ENCODE measurements around the gene ANTKMT. TPM values are rescaled to one million over a fixed set of nuclear protein-coding genes. Genes with fewer than 3 reads are reported as not detected.
"Not testable (repeated sequence)": the region's sequence is repeated elsewhere in the genome, so short reads cannot be mapped to it uniquely, and the experiment has no call there.

ANTKMT gene
- total RNA-seq, 1 donor: 5.8 TPM

GRCh38 chr16:687499-687898 is 33.4 kb upstream of the ANTKMT start:
- Histone ChIP-seq H3K4me3 (ENCODE audit: low read length) (no peak overlapping the region), H3K4me1 (ENCODE audit: insufficient read depth, low read length) (peaks cover 43% of the 10 kb centered on the region), H3K27me3 (ENCODE audit: insufficient read depth, low read length) (peaks cover 6% of the 10 kb centered on the region), H3K9me3 (ENCODE audit: low read depth, low read length) (no peaks in the 10 kb centered on the region)

- H3K9me3 ChIP-seq (ENCODE audit: low read depth, low read length): no peaks in the 10 kb centered on the region
- peaks cover 31% of the 10 kb centered on the region for H3K4me1 ChIP-seq (ENCODE audit: insufficient read depth, low read length)
- H3K4me3 ChIP-seq (ENCODE audit: low read length): peak overlapping the region; percentile 63
- H3K27me3 ChIP-seq (ENCODE audit: insufficient read depth, low read length): peaks cover 14% of the 10 kb centered on the region
Observed at GRCh38 chr16:689175-689897, 31.6 kb upstream of the ANTKMT start.

- peaks cover 24% of the 10 kb centered on the region for H3K27me3 ChIP-seq (ENCODE audit: insufficient read depth, low read length)
- not testable (repeated sequence) for H3K4me3 ChIP-seq (ENCODE audit: low read length); H3K9me3 ChIP-seq (ENCODE audit: low read depth, low read length)
- peaks cover 35% of the 10 kb centered on the region for H3K4me1 ChIP-seq (ENCODE audit: insufficient read depth, low read length)
Observed at GRCh38 chr16:691242-691641, 29.7 kb upstream of the ANTKMT start.

- peaks cover 36% of the 10 kb centered on the region for H3K4me1 ChIP-seq (ENCODE audit: insufficient read depth, low read length)
- H3K4me3 ChIP-seq (ENCODE audit: low read length): no peak overlapping the region
- H3K27me3 ChIP-seq (ENCODE audit: insufficient read depth, low read length): peaks cover 26% of the 10 kb centered on the region
- no peaks in the 10 kb centered on the region for H3K9me3 ChIP-seq (ENCODE audit: low read depth, low read length)
Observed at GRCh38 chr16:692356-693108, 28.4 kb upstream of the ANTKMT start.

GRCh38 chr16:693364-693763 is 27.6 kb upstream of the ANTKMT start:
- Histone ChIP-seq H3K27me3 (ENCODE audit: insufficient read depth, low read length) (peaks cover 26% of the 10 kb centered on the region), H3K9me3 (ENCODE audit: low read depth, low read length) (no peaks in the 10 kb centered on the region), H3K4me1 (ENCODE audit: insufficient read depth, low read length) (peaks cover 36% of the 10 kb centered on the region), H3K4me3 (ENCODE audit: low read length) (no peak overlapping the region)

- Histone ChIP-seq H3K4me3 (ENCODE audit: low read length) (no peak overlapping the region), H3K27me3 (ENCODE audit: insufficient read depth, low read length) (peaks cover 26% of the 10 kb centered on the region), H3K9me3 (ENCODE audit: low read depth, low read length) (no peaks in the 10 kb centered on the region), H3K4me1 (ENCODE audit: insufficient read depth, low read length) (peaks cover 34% of the 10 kb centered on the region)
Observed at GRCh38 chr16:693766-694165, 27.2 kb upstream of the ANTKMT start.

GRCh38 chr16:694187-694862 is 26.6 kb upstream of the ANTKMT start:
- Histone ChIP-seq H3K4me3 (ENCODE audit: low read length) (peak overlapping the region; percentile 23), H3K4me1 (ENCODE audit: insufficient read depth, low read length) (peaks cover 29% of the 10 kb centered on the region), H3K9me3 (ENCODE audit: low read depth, low read length) (no peaks in the 10 kb centered on the region), H3K27me3 (ENCODE audit: insufficient read depth, low read length) (peaks cover 26% of the 10 kb centered on the region)

GRCh38 chr16:694863-695354 is 26.0 kb upstream of the ANTKMT start:
- Histone ChIP-seq H3K9me3 (ENCODE audit: low read depth, low read length) (no peaks in the 10 kb centered on the region), H3K4me3 (ENCODE audit: low read length) (peak overlapping the region; percentile 23), H3K27me3 (ENCODE audit: insufficient read depth, low read length) (peaks cover 28% of the 10 kb centered on the region), H3K4me1 (ENCODE audit: insufficient read depth, low read length) (peaks cover 25% of the 10 kb centered on the region)

- Histone ChIP-seq H3K9me3 (ENCODE audit: low read depth, low read length) (no peaks in the 10 kb centered on the region), H3K4me1 (ENCODE audit: insufficient read depth, low read length) (peaks cover 29% of the 10 kb centered on the region), H3K27me3 (ENCODE audit: insufficient read depth, low read length) (peaks cover 31% of the 10 kb centered on the region), H3K4me3 (ENCODE audit: low read length) (peak overlapping the region; percentile 23)
Observed at GRCh38 chr16:695355-696089, 25.4 kb upstream of the ANTKMT start.

GRCh38 chr16:698911-699671 is 21.9 kb upstream of the ANTKMT start:
- Histone ChIP-seq H3K27me3 (ENCODE audit: insufficient read depth, low read length) (peaks cover 33% of the 10 kb centered on the region), H3K9me3 (ENCODE audit: low read depth, low read length) (no peaks in the 10 kb centered on the region), H3K4me1 (ENCODE audit: insufficient read depth, low read length) (peaks cover 26% of the 10 kb centered on the region), H3K4me3 (ENCODE audit: low read length) (no peak overlapping the region)

GRCh38 chr16:700684-701584 is 20.0 kb upstream of the ANTKMT start:
- Histone ChIP-seq H3K27me3 (ENCODE audit: insufficient read depth, low read length) (peaks cover 32% of the 10 kb centered on the region), H3K9me3 (ENCODE audit: low read depth, low read length) (no peaks in the 10 kb centered on the region), H3K4me1 (ENCODE audit: insufficient read depth, low read length) (peaks cover 12% of the 10 kb centered on the region)

GRCh38 chr16:702341-702740 is 18.6 kb upstream of the ANTKMT start:
- H3K27me3 ChIP-seq (ENCODE audit: insufficient read depth, low read length): peaks cover 35% of the 10 kb centered on the region
- peaks cover 8% of the 10 kb centered on the region for H3K4me1 ChIP-seq (ENCODE audit: insufficient read depth, low read length)
- no peaks in the 10 kb centered on the region for H3K9me3 ChIP-seq (ENCODE audit: low read depth, low read length)
- no peak overlapping the region for H3K4me3 ChIP-seq (ENCODE audit: low read length)

More at GRCh38 chr16:700684-701584, 20.0 kb upstream of the ANTKMT start:
- no peak overlapping the region for H3K4me3 ChIP-seq (ENCODE audit: low read length)

GRCh38 chr16:703406-703805 is 17.5 kb upstream of the ANTKMT start:
- peaks cover 8% of the 10 kb centered on the region for H3K4me1 ChIP-seq (ENCODE audit: insufficient read depth, low read length)
- no peak overlapping the region for H3K4me3 ChIP-seq (ENCODE audit: low read length)
- no peaks in the 10 kb centered on the region for H3K9me3 ChIP-seq (ENCODE audit: low read depth, low read length)
- H3K27me3 ChIP-seq (ENCODE audit: insufficient read depth, low read length): peaks cover 40% of the 10 kb centered on the region

Measured in mononuclear cell (primary cell).